Measurements from ENCODE around the gene DGKI. TPM values are rescaled to one million over a fixed set of nuclear protein-coding genes. Genes with fewer than 3 reads are reported as not detected.

DGKI gene
- total RNA-seq, 1 donor from 2014 or later = 2.2 TPM

- Mint-ChIP-seq H3K9me3 (peaks cover 2% of the 10 kb centered on the region), H3K4me1 (no peaks in the 10 kb centered on the region), H3K27me3 (ENCODE audit: low read depth) (no peaks in the 10 kb centered on the region), H3K36me3 (ENCODE audit: low read depth) (no peaks in the 10 kb centered on the region), H3K4me3 (no peak overlapping the region), H3K27ac (ENCODE audit: unreplicated experiment) (no peak overlapping the region)
- no peak for TF ChIP-seq CTCF (conservative IDR thresholded peaks at IDR 0.05)
- DNase-seq (ENCODE audit: low read depth, low spot score) = no peak
These were observed 311.2 kb downstream of the DGKI start for GRCh38 chr7:137535579-137535978.

GRCh38 chr7:137531671-137532070, 315.1 kb downstream of the DGKI start:
- Mint-ChIP-seq H3K9me3 (peaks cover 1% of the 10 kb centered on the region), H3K36me3 (ENCODE audit: low read depth) (no peaks in the 10 kb centered on the region), H3K27me3 (ENCODE audit: low read depth) (no peaks in the 10 kb centered on the region), H3K4me1 (no peaks in the 10 kb centered on the region), H3K4me3 (no peak overlapping the region), H3K27ac (ENCODE audit: unreplicated experiment) (no peak overlapping the region)
- no peak for TF ChIP-seq CTCF (conservative IDR thresholded peaks at IDR 0.05)
- no peak for DNase-seq (ENCODE audit: low read depth, low spot score)

GRCh38 chr7:137527634-137528033, 319.1 kb downstream of the DGKI start:
- H3K4me1 Mint-ChIP-seq = no peaks in the 10 kb centered on the region
- no peaks in the 10 kb centered on the region for H3K36me3 Mint-ChIP-seq (ENCODE audit: low read depth)
- H3K27ac Mint-ChIP-seq (ENCODE audit: unreplicated experiment) = no peak overlapping the region
- peaks cover 8% of the 10 kb centered on the region for H3K9me3 Mint-ChIP-seq
- H3K4me3 Mint-ChIP-seq = no peak overlapping the region
- no peak for DNase-seq (ENCODE audit: low read depth, low spot score)
- no peak for TF ChIP-seq CTCF (conservative IDR thresholded peaks at IDR 0.05)
- no peaks in the 10 kb centered on the region for H3K27me3 Mint-ChIP-seq (ENCODE audit: low read depth)

- TF ChIP-seq CTCF (conservative IDR thresholded peaks at IDR 0.05) = no peak
- Mint-ChIP-seq H3K4me1 (peaks cover 4% of the 10 kb centered on the region), H3K27ac (ENCODE audit: unreplicated experiment) (no peak overlapping the region), H3K9me3 (peaks cover 8% of the 10 kb centered on the region), H3K27me3 (ENCODE audit: low read depth) (no peaks in the 10 kb centered on the region), H3K36me3 (ENCODE audit: low read depth) (no peaks in the 10 kb centered on the region), H3K4me3 (no peak overlapping the region)
- no peak for DNase-seq (ENCODE audit: low read depth, low spot score)
These were observed 323.6 kb downstream of the DGKI start for GRCh38 chr7:137523171-137523570.

- Mint-ChIP-seq H3K4me1 (peaks cover 4% of the 10 kb centered on the region), H3K9me3 (peaks cover 7% of the 10 kb centered on the region), H3K4me3 (no peak overlapping the region), H3K27ac (ENCODE audit: unreplicated experiment) (no peak overlapping the region), H3K27me3 (ENCODE audit: low read depth) (no peaks in the 10 kb centered on the region), H3K36me3 (ENCODE audit: low read depth) (no peaks in the 10 kb centered on the region)
- TF ChIP-seq CTCF (conservative IDR thresholded peaks at IDR 0.05) = no peak
- DNase-seq (ENCODE audit: low read depth, low spot score) = no peak
These were observed 325.3 kb downstream of the DGKI start for GRCh38 chr7:137521451-137521850.

- Mint-ChIP-seq H3K9me3 (peaks cover 4% of the 10 kb centered on the region), H3K27me3 (ENCODE audit: low read depth) (no peaks in the 10 kb centered on the region), H3K4me3 (no peak overlapping the region), H3K27ac (ENCODE audit: unreplicated experiment) (no peak overlapping the region), H3K4me1 (peaks cover 4% of the 10 kb centered on the region), H3K36me3 (ENCODE audit: low read depth) (no peaks in the 10 kb centered on the region)
- no peak for DNase-seq (ENCODE audit: low read depth, low spot score)
- TF ChIP-seq CTCF (conservative IDR thresholded peaks at IDR 0.05) = no peak
These were observed 326.8 kb downstream of the DGKI start for GRCh38 chr7:137519947-137520346.

All from neural crest cell (in vitro differentiated cells).